HepG2 (cell line): Measurements from ENCODE around the gene PHACTR1.

Experiments
- DPF2 ChIP-seq: sonication (generic); formaldehyde crosslinking; IDR thresholded peaks from 2 replicates; pipeline ENCODE4 v1.4.0; 2020; ENCODE audit warnings: mild to moderate bottlenecking, low read depth, missing genetic modification reagents, borderline replicate concordance
- ETS1 ChIP-seq: sonication (generic); formaldehyde crosslinking; IDR thresholded peaks from 2 replicates; pipeline ENCODE4 v1.4.0; 2020; ENCODE audit warnings: missing genetic modification reagents
- MTF2 ChIP-seq: sonication (generic); formaldehyde crosslinking; IDR thresholded peaks from 2 replicates; pipeline ENCODE4 v1.5.0; 2020; ENCODE audit warnings: missing genetic modification reagents, borderline replicate concordance
- ZNF639 ChIP-seq: conservative IDR thresholded peaks from 2 replicates; pipeline ENCODE4 v1.6.1; 2018; ENCODE audit warnings: missing genetic modification reagents
- ZNF652 ChIP-seq: IDR thresholded peaks from 2 replicates; pipeline ENCODE4 v1.6.1; 2016; ENCODE audit warnings: low read depth, borderline replicate concordance
- ZNF749 ChIP-seq: sonication (generic); formaldehyde crosslinking; IDR thresholded peaks from 2 replicates; pipeline ENCODE4 v1.8.0; 2022; ENCODE audit warnings: mild to moderate bottlenecking, missing genetic modification reagents, moderate library complexity, borderline replicate concordance

- no peak for TF ChIP-seq ETS1 (CRISPR knock-in tag)
- TF ChIP-seq ZNF749 = no peak
- no peak for TF ChIP-seq DPF2 (CRISPR knock-in tag)
- TF ChIP-seq ZNF639 (CRISPR knock-in tag) = no peak
- TF ChIP-seq MTF2 (CRISPR knock-in tag) = no peak
- no peak for TF ChIP-seq ZNF652 (CRISPR knock-in tag)
These were observed 31.8 kb downstream of the PHACTR1 start for GRCh38 chr6:12748411-12748810.
